ENCODE results near the gene LGR5.
"Not testable (repeated sequence)": the region's sequence is repeated elsewhere in the genome, so short reads cannot be mapped to it uniquely, and the experiment has no call there.

The LGR5 gene

GRCh38 chr12:71552728-71553501 lies 113.3 kb downstream of the LGR5 start:
- no peak for DNase-seq

- no peak for DNase-seq
Observed at GRCh38 chr12:71555191-71555590, 115.6 kb downstream of the LGR5 start.

- not testable (repeated sequence) for DNase-seq
Observed at GRCh38 chr12:71555789-71556188, 116.2 kb downstream of the LGR5 start.

GRCh38 chr12:71556448-71556847 lies 116.8 kb downstream of the LGR5 start:
- DNase-seq, result no peak

- no peak for DNase-seq
Observed at GRCh38 chr12:71556875-71557274, 117.3 kb downstream of the LGR5 start.

- no peak for DNase-seq
Observed at GRCh38 chr12:71558445-71558844, 118.8 kb downstream of the LGR5 start.

GRCh38 chr12:71562676-71563595 lies 123.3 kb downstream of the LGR5 start:
- DNase-seq, result no peak

GRCh38 chr12:71565535-71565934 lies 125.9 kb downstream of the LGR5 start:
- DNase-seq, result no peak

GRCh38 chr12:71566655-71567054 lies 127.1 kb downstream of the LGR5 start:
- no peak for DNase-seq

GRCh38 chr12:71567537-71567936 lies 127.9 kb downstream of the LGR5 start:
- no peak for DNase-seq

- DNase-seq, result not testable (repeated sequence)
Observed at GRCh38 chr12:71569885-71570284, 130.3 kb downstream of the LGR5 start.

- no peak for DNase-seq
Observed at GRCh38 chr12:71576496-71576895, 136.9 kb downstream of the LGR5 start.

GRCh38 chr12:71578694-71579258 lies 139.2 kb downstream of the LGR5 start:
- no peak for DNase-seq

GRCh38 chr12:71581206-71581605 lies 141.6 kb downstream of the LGR5 start:
- DNase-seq, result no peak

- no peak for DNase-seq
Observed at GRCh38 chr12:71582925-71583324, 143.3 kb downstream of the LGR5 start.

- DNase-seq, result no peak
Observed at GRCh38 chr12:71584356-71584755, 144.8 kb downstream of the LGR5 start.

- no peak for DNase-seq
Observed at GRCh38 chr12:71585218-71585617, 145.6 kb downstream of the LGR5 start.

GRCh38 chr12:71587012-71587411 lies 147.4 kb downstream of the LGR5 start:
- no peak for DNase-seq

- no peak for DNase-seq
Observed at GRCh38 chr12:71589478-71589881, 149.9 kb downstream of the LGR5 start.

GRCh38 chr12:71591601-71592000 lies 152.0 kb downstream of the LGR5 start:
- no peak for DNase-seq

GRCh38 chr12:71592841-71593240 lies 153.2 kb downstream of the LGR5 start:
- DNase-seq, result no peak

- DNase-seq, result peak; percentile 6
Observed at GRCh38 chr12:71594214-71594948, 154.8 kb downstream of the LGR5 start.

GRCh38 chr12:71599210-71599609 lies 159.6 kb downstream of the LGR5 start:
- DNase-seq, result no peak

Data from NCI-H1694 treated with DMSO at 0.1 percent for 48 hours (cell line).